ENCODE data around the gene MANBA.
"Not testable (repeated sequence)": the region's sequence is repeated elsewhere in the genome, so short reads cannot be mapped to it uniquely, and the experiment has no call there.

MANBA gene

GRCh38 chr4:102761296-102761701 is 531 bp upstream of the MANBA start:
- DNase-seq, result no peak

GRCh38 chr4:102759831-102760644 is 730 bp downstream of the MANBA start:
- DNase-seq, result peak; percentile 92 to 98

- peak; percentile 53 to 75 for DNase-seq
Measured at GRCh38 chr4:102758241-102759160, 2.3 kb downstream of the MANBA start.

GRCh38 chr4:102757681-102758080 is 3.1 kb downstream of the MANBA start:
- no peak for DNase-seq

GRCh38 chr4:102754044-102754443 is 6.7 kb downstream of the MANBA start:
- no peak for DNase-seq

- DNase-seq, result peak; percentile 51 to 55
Measured at GRCh38 chr4:102751941-102752340, 8.8 kb downstream of the MANBA start.

- DNase-seq, result peak; percentile 67 to 69
Measured at GRCh38 chr4:102743352-102743751, 17.4 kb downstream of the MANBA start.

- DNase-seq, result not testable (repeated sequence)
Measured at GRCh38 chr4:102738802-102739201, 22.0 kb downstream of the MANBA start.

- DNase-seq, result no peak
Measured at GRCh38 chr4:102736636-102737549, 23.9 kb downstream of the MANBA start.

GRCh38 chr4:102735582-102735981 is 25.2 kb downstream of the MANBA start:
- peak in 1 of 2 donors; percentile 28 for DNase-seq

- DNase-seq, result peak; percentile 67 to 78
Measured at GRCh38 chr4:102734591-102735385, 26.0 kb downstream of the MANBA start.

GRCh38 chr4:102734116-102734515 is 26.7 kb downstream of the MANBA start:
- DNase-seq, result no peak

- no peak for DNase-seq
Measured at GRCh38 chr4:102733084-102733483, 27.7 kb downstream of the MANBA start.

- DNase-seq, result no peak
Measured at GRCh38 chr4:102732678-102733077, 28.1 kb downstream of the MANBA start.

GRCh38 chr4:102730968-102731533 is 29.7 kb downstream of the MANBA start:
- no peak for DNase-seq

- DNase-seq, result not testable (repeated sequence)
Measured at GRCh38 chr4:102729486-102729885, 31.3 kb downstream of the MANBA start.

GRCh38 chr4:102726919-102727318 is 33.8 kb downstream of the MANBA start:
- not testable (repeated sequence) for DNase-seq

- DNase-seq, result no peak
Measured at GRCh38 chr4:102726068-102726467, 34.7 kb downstream of the MANBA start.

GRCh38 chr4:102725229-102725628 is 35.5 kb downstream of the MANBA start:
- DNase-seq, result no peak

GRCh38 chr4:102723511-102723910 is 37.3 kb downstream of the MANBA start:
- DNase-seq, result no peak

GRCh38 chr4:102722740-102723139 is 38.0 kb downstream of the MANBA start:
- DNase-seq, result no peak

Data from inflammatory macrophage treated with lipopolysaccharide for 1 hour (primary cell).